HepG2 (cell line): ENCODE data around the gene WDR91. TPM values are rescaled to one million over a fixed set of nuclear protein-coding genes. Genes with fewer than 3 reads are reported as not detected.
A peak's percentile ranks its signal among the peaks of the same experiment; 100 is the strongest.

Experiments used
- AKAP8 ChIP-seq: sonication (generic); formaldehyde crosslinking; IDR thresholded peaks from 2 replicates; pipeline ENCODE4 v1.5.1; 2020; ENCODE audit warnings: mild to moderate bottlenecking, missing genetic modification reagents
- FIP1L1 ChIP-seq: fragments of 200-400 bp; formaldehyde crosslinking; IDR thresholded peaks from 2 replicates; pipeline ENCODE4 v1.6.1; 2018; ENCODE audit warnings: low read depth, mild to moderate bottlenecking, low read length, moderate library complexity, borderline replicate concordance; ENCODE audit not compliant: insufficient read depth
- FOXK2 ChIP-seq: fragments of 450-650 bp; IDR thresholded peaks from 2 replicates; pipeline ENCODE4 v1.6.1; 2016
- GFI1 ChIP-seq: sonication (generic); formaldehyde crosslinking; IDR thresholded peaks from 2 replicates; pipeline ENCODE4 v1.5.0; 2020; ENCODE audit warnings: missing genetic modification reagents, mild to moderate bottlenecking, borderline replicate concordance
- KDM1A ChIP-seq: IDR thresholded peaks from 2 replicates; pipeline ENCODE4 v1.6.1; 2016; ENCODE audit warnings: missing compliant biosample characterization
- KDM4B ChIP-seq: sonication (generic); formaldehyde crosslinking; IDR thresholded peaks from 2 replicates; pipeline ENCODE4 v1.4.0; 2020; ENCODE audit warnings: missing genetic modification reagents
- MAZ ChIP-seq, 2 experiments: sonication (generic) in 1 of 2; formaldehyde crosslinking in 1 of 2; IDR thresholded peaks; 2 replicates each; pipeline versions ENCODE4 v1.5.0 to v1.6.1; 2012 to 2020; ENCODE audit warnings: low read depth in 2 of 2, mild to moderate bottlenecking in 2 of 2, borderline replicate concordance in 1 of 2, improper control_type of control experiment in 1 of 2, low read length in 1 of 2, missing genetic modification reagents in 1 of 2, moderate library complexity in 1 of 2
- MED1 ChIP-seq: sonication (generic); formaldehyde crosslinking; IDR thresholded peaks from 2 replicates; pipeline ENCODE4 v1.4.0; 2020; ENCODE audit warnings: missing genetic modification reagents
- NONO ChIP-seq, 2 experiments: fragments of 450-650 bp in 1 of 2; sonication (generic) in 1 of 2; formaldehyde crosslinking in 1 of 2; IDR thresholded peaks in 1 of 2; conservative IDR thresholded peaks in 1 of 2; 2 replicates each; pipeline versions ENCODE4 v1.6.1 to v1.8.0; 2017 to 2022; ENCODE audit warnings: mild to moderate bottlenecking in 1 of 2, missing genetic modification reagents in 1 of 2, moderate library complexity in 1 of 2
- NR3C1 ChIP-seq: sonication (generic); formaldehyde crosslinking; IDR thresholded peaks from 2 replicates; pipeline ENCODE4 v1.4.0; 2020; ENCODE audit warnings: missing genetic modification reagents
- SP140L ChIP-seq: sonication (generic); formaldehyde crosslinking; IDR thresholded peaks from 2 replicates; pipeline ENCODE4 v1.4.0; 2020; ENCODE audit warnings: missing genetic modification reagents, borderline replicate concordance
- TGIF2 ChIP-seq: IDR thresholded peaks from 2 replicates; pipeline ENCODE4 v1.6.1; 2016; ENCODE audit warnings: control low read depth, missing compliant biosample characterization
- ZBTB8A ChIP-seq: sonication (generic); formaldehyde crosslinking; IDR thresholded peaks from 2 replicates; pipeline ENCODE4 v1.4.0; 2020; ENCODE audit warnings: mild to moderate bottlenecking, low read depth, missing genetic modification reagents, borderline replicate concordance
- ZFP36L2 ChIP-seq: sonication (generic); formaldehyde crosslinking; IDR thresholded peaks from 2 replicates; pipeline ENCODE4 v1.4.0; 2020; ENCODE audit warnings: missing genetic modification reagents
- ZMAT3 ChIP-seq: sonication (generic); formaldehyde crosslinking; conservative IDR thresholded peaks from 2 replicates; pipeline ENCODE4 v1.7.0; 2021; ENCODE audit warnings: missing genetic modification reagents
- ZNF292 ChIP-seq: sonication (generic); formaldehyde crosslinking; IDR thresholded peaks from 2 replicates; pipeline ENCODE4 v1.8.1; 2022; ENCODE audit warnings: mild to moderate bottlenecking, low read depth, missing genetic modification reagents, borderline replicate concordance
- ZNF431 ChIP-seq: sonication (generic); formaldehyde crosslinking; IDR thresholded peaks from 2 replicates; pipeline ENCODE4 v1.9.0; 2022; ENCODE audit warnings: missing genetic modification reagents, low read depth, mild to moderate bottlenecking, borderline replicate concordance
- ZNF614 ChIP-seq: IDR thresholded peaks from 2 replicates; pipeline ENCODE4 v1.6.1; 2018; ENCODE audit warnings: missing biosample characterization, missing genetic modification reagents, inconsistent platforms, borderline replicate concordance
- ZNF749 ChIP-seq: sonication (generic); formaldehyde crosslinking; IDR thresholded peaks from 2 replicates; pipeline ENCODE4 v1.8.0; 2022; ENCODE audit warnings: mild to moderate bottlenecking, missing genetic modification reagents, moderate library complexity, borderline replicate concordance
- ZNF768 ChIP-seq: sonication (generic); formaldehyde crosslinking; IDR thresholded peaks from 2 replicates; pipeline ENCODE4 v1.4.0; 2020; ENCODE audit warnings: missing genetic modification reagents
- ZNF839 ChIP-seq: sonication (generic); formaldehyde crosslinking; IDR thresholded peaks from 2 replicates; pipeline ENCODE4 v1.4.0; 2020; ENCODE audit warnings: missing genetic modification reagents, mild to moderate bottlenecking, borderline replicate concordance
- polyA plus RNA-seq, 8 experiments: library from polyadenylated mRNA; depleted of rRNA in 3 of 8; stranded (reverse) in 7 of 8; unstranded in 1 of 8; fragments of >200 nt; fragmentation: Illumina TruSeq in 4 of 8; extraction: Trizol in 4 of 8; gene quantifications; 2 replicates each; pipeline versions ENCODE4 v1.2.1 to v1.2.3, GENCODE V29; 2011 to 2016; ENCODE audit warnings: low read depth in 4 of 8, missing spikeins in 1 of 8, mixed read lengths in 1 of 8; ENCODE audit not compliant: insufficient read depth in 1 of 8
- total RNA-seq, 5 experiments: library from RNA; depleted of rRNA; stranded (reverse); fragments of >200 nt; fragmentation: Illumina TruSeq; extraction: Trizol; gene quantifications; 2 replicates each; pipeline ENCODE4 v1.2.3, GENCODE V29; 2016; ENCODE audit warnings: low read depth in 1 of 5
- TF ChIP-seq, protein P1 (sequence below): sonication (generic); formaldehyde crosslinking; IDR thresholded peaks from 2 replicates; pipeline ENCODE4 v1.5.0; 2020; ENCODE audit warnings: mild to moderate bottlenecking, missing genetic modification reagents
- TF ChIP-seq, protein P2 (sequence below): sonication (generic); IDR thresholded peaks from 2 replicates; pipeline ENCODE4 v1.6.1; 2016; ENCODE audit warnings: low read depth, borderline replicate concordance
- TF ChIP-seq, protein P3 (sequence below): sonication (generic); formaldehyde crosslinking; conservative IDR thresholded peaks from 2 replicates; pipeline ENCODE4 v1.4.0; 2020; ENCODE audit warnings: missing genetic modification reagents

Gene WDR91
- total and polyA plus RNA-seq, 2 of the 13 experiments (the other 11 are each of a cell fraction or from before 2014, with no cell fraction given), result 11.6 to 12.1 TPM

DNA sequence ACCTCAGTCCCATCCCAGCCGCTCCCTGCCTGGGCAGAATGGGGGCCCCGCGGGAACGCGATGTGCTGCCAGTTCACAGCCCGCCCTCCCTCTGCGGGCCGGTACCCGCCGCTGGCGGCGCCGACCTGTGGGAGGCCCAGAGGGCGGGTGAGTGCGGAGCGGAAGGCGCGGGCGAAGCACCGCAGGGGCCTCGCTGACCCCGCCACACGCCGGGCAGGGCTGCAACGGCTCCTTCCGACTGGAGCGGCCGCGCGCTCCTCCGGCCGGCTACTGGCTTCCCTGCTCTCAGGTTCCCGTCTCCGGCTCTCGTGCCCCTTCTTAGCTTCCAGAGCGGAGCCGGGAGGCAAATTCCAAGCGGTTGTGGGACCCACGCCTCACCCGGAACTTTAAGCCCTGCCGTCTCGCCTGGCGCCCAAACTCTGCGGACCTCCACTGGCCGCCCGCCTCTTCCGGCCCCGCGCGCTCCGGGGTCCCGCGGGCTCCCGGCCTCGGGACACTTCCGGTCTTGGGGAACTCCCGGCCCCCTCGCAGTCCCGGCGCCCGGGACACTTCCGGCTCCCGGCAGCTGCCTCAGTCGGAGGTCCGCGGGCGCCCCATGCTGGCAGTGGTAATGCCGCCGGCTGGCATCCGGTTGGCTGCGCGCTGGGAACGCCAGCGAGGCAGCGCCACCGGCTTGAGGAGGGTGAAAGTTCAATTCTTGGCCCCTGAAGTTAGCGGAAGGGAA lies 40.9 kb downstream of the WDR91 start, which contains the start of gene CYREN (continued):
- TF ChIP-seq KDM4B (CRISPR knock-in tag), result peak; percentile 59; the same call in 1 of the 2 replicates
- TF ChIP-seq, protein P1, sequence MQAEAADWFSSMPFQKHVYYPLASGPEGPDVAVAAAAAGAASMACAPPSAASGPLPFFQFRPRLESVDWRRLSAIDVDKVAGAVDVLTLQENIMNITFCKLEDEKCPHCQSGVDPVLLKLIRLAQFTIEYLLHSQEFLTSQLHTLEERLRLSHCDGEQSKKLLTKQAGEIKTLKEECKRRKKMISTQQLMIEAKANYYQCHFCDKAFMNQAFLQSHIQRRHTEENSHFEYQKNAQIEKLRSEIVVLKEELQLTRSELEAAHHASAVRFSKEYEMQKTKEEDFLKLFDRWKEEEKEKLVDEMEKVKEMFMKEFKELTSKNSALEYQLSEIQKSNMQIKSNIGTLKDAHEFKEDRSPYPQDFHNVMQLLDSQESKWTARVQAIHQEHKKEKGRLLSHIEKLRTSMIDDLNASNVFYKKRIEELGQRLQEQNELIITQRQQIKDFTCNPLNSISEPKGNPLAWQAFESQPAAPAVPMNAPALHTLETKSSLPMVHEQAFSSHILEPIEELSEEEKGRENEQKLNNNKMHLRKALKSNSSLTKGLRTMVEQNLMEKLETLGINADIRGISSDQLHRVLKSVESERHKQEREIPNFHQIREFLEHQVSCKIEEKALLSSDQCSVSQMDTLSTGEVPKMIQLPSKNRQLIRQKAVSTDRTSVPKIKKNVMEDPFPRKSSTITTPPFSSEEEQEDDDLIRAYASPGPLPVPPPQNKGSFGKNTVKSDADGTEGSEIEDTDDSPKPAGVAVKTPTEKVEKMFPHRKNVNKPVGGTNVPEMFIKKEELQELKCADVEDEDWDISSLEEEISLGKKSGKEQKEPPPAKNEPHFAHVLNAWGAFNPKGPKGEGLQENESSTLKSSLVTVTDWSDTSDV (CRISPR knock-in tag), result peak; percentile 83; the same call in 1 of the 2 replicates
- TF ChIP-seq GFI1 (CRISPR knock-in tag), result peak; percentile 60; the same call in 1 of the 2 replicates
- TF ChIP-seq NONO (IDR thresholded peaks at IDR 0.05), result no peak
- TF ChIP-seq NONO (CRISPR knock-in tag; conservative IDR thresholded peaks at IDR 0.05), result peak; percentile 95
- no peak for TF ChIP-seq FIP1L1
- TF ChIP-seq KDM1A (CRISPR knock-in tag), result no peak
- TF ChIP-seq ZFP36L2 (CRISPR knock-in tag), result no peak
- no peak for TF ChIP-seq SP140L
- no peak; the same call in 1 of the 2 replicates for TF ChIP-seq AKAP8 (CRISPR knock-in tag)
- TF ChIP-seq, protein P2, sequence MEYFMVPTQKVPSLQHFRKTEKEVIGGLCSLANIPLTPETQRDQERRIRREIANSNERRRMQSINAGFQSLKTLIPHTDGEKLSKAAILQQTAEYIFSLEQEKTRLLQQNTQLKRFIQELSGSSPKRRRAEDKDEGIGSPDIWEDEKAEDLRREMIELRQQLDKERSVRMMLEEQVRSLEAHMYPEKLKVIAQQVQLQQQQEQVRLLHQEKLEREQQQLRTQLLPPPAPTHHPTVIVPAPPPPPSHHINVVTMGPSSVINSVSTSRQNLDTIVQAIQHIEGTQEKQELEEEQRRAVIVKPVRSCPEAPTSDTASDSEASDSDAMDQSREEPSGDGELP, result peak; percentile 71; the same call in 1 of the 2 replicates
- TF ChIP-seq, protein P3, sequence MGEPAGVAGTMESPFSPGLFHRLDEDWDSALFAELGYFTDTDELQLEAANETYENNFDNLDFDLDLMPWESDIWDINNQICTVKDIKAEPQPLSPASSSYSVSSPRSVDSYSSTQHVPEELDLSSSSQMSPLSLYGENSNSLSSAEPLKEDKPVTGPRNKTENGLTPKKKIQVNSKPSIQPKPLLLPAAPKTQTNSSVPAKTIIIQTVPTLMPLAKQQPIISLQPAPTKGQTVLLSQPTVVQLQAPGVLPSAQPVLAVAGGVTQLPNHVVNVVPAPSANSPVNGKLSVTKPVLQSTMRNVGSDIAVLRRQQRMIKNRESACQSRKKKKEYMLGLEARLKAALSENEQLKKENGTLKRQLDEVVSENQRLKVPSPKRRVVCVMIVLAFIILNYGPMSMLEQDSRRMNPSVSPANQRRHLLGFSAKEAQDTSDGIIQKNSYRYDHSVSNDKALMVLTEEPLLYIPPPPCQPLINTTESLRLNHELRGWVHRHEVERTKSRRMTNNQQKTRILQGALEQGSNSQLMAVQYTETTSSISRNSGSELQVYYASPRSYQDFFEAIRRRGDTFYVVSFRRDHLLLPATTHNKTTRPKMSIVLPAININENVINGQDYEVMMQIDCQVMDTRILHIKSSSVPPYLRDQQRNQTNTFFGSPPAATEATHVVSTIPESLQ (CRISPR knock-in tag), result 0 out of 2 replicates have a peak, but pooled peaks have one; percentile 44
- TF ChIP-seq ZNF749 (CRISPR knock-in tag), result no peak; the same call in 1 of the 2 replicates
- TF ChIP-seq ZMAT3 (CRISPR knock-in tag), result peak; percentile 88; the same call in 1 of the 2 replicates
- peak; percentile 93 for TF ChIP-seq MED1 (CRISPR knock-in tag)
- no peak for TF ChIP-seq TGIF2 (CRISPR knock-in tag)
- TF ChIP-seq ZNF768 (CRISPR knock-in tag), result peak; percentile 57; the same call in 1 of the 2 replicates
- TF ChIP-seq ZBTB8A (CRISPR knock-in tag), result peak; percentile 56
- no peak for TF ChIP-seq ZNF839
- TF ChIP-seq ZNF292 (CRISPR knock-in tag), result 0 out of 2 replicates have a peak, but pooled peaks have one; percentile 40
- TF ChIP-seq FOXK2, result no peak
- peak; percentile 80; the same call in 1 of the 2 replicates for TF ChIP-seq ZNF614
- TF ChIP-seq ZNF431 (CRISPR knock-in tag), result 0 out of 2 replicates have a peak, but pooled peaks have one; percentile 76
- TF ChIP-seq MAZ (IDR thresholded peaks at IDR 0.05; ENCODE audit: borderline replicate concordance, low read depth, low read length), result peak; percentile 77
- TF ChIP-seq MAZ (CRISPR knock-in tag; IDR thresholded peaks at IDR 0.05; ENCODE audit: low read depth), result peak; percentile 77
- no peak for TF ChIP-seq NR3C1 (CRISPR knock-in tag)
